Lung (tissue), 12 donors: ENCODE measurements around the gene NAALADL2. TPM values are rescaled to one million over a fixed set of nuclear protein-coding genes. Genes with fewer than 3 reads are reported as not detected.

ENCODE experiments used
- ATAC-seq: fragments of 200-7000 bp; cut with Tn5 transposase; one replicate; pipeline ENCODE4 v1.9.1; 2020; ENCODE audit warnings: moderate number of reproducible peaks; ENCODE audit not compliant: insufficient read depth, low FRiP score
- DNase-seq, 3 donors: peaks; one replicate each; pipeline ENCODE4 v3.0.0-alpha.2; 2013 to 2017
- H3K27ac ChIP-seq, 2 donors: one replicate each; pipeline ENCODE4 v1.5.1; 2013; ENCODE audit warnings: mild to moderate bottlenecking in 2 of 2, moderate library complexity in 2 of 2, control low read depth in 1 of 2, inconsistent platforms in 1 of 2, low read depth in 1 of 2, low read length in 1 of 2
- H3K27me3 ChIP-seq, 3 donors: one replicate each; pipeline ENCODE4 v1.5.1; 2013; ENCODE audit warnings: low read length in 2 of 3; ENCODE audit not compliant: control insufficient read depth in 3 of 3, insufficient read depth in 3 of 3
- H3K36me3 ChIP-seq, 4 donors: one replicate each; pipeline ENCODE4 v1.5.1; 2013; ENCODE audit warnings: low read length in 4 of 4, mild to moderate bottlenecking in 1 of 4, moderate library complexity in 1 of 4; ENCODE audit not compliant: control insufficient read depth in 4 of 4, insufficient read depth in 4 of 4
- H3K4me1 ChIP-seq, 5 donors: one replicate each; pipeline ENCODE4 v1.5.1; 2013; ENCODE audit warnings: low read length in 5 of 5, mild to moderate bottlenecking in 2 of 5, moderate library complexity in 1 of 5; ENCODE audit not compliant: control insufficient read depth in 5 of 5, insufficient read depth in 5 of 5
- H3K4me3 ChIP-seq: one replicate; pipeline ENCODE4 v1.5.1; 2013; ENCODE audit warnings: mild to moderate bottlenecking, control low read depth, moderate library complexity
- H3K9ac ChIP-seq, 2 donors: one replicate each; pipeline ENCODE4 v1.5.1; 2013; ENCODE audit warnings: low read length in 2 of 2, control low read depth in 1 of 2; ENCODE audit not compliant: insufficient read depth in 1 of 2
- H3K9me3 ChIP-seq, 4 donors: one replicate each; pipeline ENCODE4 v1.5.1; 2013; ENCODE audit warnings: low read length in 3 of 4, mild to moderate bottlenecking in 1 of 4, moderate library complexity in 1 of 4; ENCODE audit not compliant: control insufficient read depth in 4 of 4, insufficient read depth in 3 of 4
- whole genome bisulfite sequencing, 2 donors: extraction: QIAGEN DNeasy Blood & Tissue Kit; methylation state at CpG; one replicate each; pipeline ENCODE4 v1.1.7; 2013; 5-methylcytosine and 5-hydroxymethylcytosine counted together
- polyA plus RNA-seq, 2 donors: library from polyadenylated mRNA; stranded (reverse); fragments of 200-250 nt; gene quantifications; one replicate each; pipeline ENCODE4 v1.2.1, GENCODE V29; 2013
- total RNA-seq, 2 donors: library from RNA; depleted of rRNA in 1 of 2; stranded (reverse); fragments of >200 nt in 1 of 2; gene quantifications; one replicate each; pipeline ENCODE4 v1.2.1, GENCODE V29; 2014 to 2021
- TF ChIP-seq, protein P1 (sequence below): IDR thresholded peaks from 2 replicates; pipeline ENCODE4 v1.5.1; 2012; ENCODE audit warnings: mild to moderate bottlenecking; ENCODE audit errors: control extremely low read depth, extremely low read depth
- donor health status: control.
- donor health status: control.
- donor health status: Bipolar disorder and iron deficiency.
- donor health status: healthy.
- donor health status: DM: yes; HTN: yes; CAD: no.

NAALADL2 gene
- total and polyA plus RNA-seq, 4 donors = 0.49 to 46.7 (median 4.7) TPM

DNA sequence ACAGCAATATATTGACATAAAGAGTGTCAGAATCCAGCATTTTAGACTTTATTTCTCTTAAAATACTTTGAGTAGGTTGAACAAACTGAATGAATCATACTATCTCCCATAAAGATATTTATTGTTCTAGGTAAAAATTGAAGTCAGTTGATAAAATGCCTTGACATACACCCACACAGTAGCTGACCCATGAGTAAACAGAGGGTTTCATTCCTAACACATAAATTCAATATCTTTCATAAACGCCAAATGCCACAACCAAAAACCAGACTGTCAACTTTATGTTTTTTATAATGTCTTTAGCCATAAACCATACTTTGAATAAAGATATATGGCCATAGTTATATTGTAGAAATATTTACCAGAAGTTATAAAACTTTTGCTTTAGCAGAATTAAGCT lies 742.4 kb downstream of the NAALADL2 start:
- DNase-seq (no peak), ATAC-seq (no peak)
- TF ChIP-seq, protein P1, sequence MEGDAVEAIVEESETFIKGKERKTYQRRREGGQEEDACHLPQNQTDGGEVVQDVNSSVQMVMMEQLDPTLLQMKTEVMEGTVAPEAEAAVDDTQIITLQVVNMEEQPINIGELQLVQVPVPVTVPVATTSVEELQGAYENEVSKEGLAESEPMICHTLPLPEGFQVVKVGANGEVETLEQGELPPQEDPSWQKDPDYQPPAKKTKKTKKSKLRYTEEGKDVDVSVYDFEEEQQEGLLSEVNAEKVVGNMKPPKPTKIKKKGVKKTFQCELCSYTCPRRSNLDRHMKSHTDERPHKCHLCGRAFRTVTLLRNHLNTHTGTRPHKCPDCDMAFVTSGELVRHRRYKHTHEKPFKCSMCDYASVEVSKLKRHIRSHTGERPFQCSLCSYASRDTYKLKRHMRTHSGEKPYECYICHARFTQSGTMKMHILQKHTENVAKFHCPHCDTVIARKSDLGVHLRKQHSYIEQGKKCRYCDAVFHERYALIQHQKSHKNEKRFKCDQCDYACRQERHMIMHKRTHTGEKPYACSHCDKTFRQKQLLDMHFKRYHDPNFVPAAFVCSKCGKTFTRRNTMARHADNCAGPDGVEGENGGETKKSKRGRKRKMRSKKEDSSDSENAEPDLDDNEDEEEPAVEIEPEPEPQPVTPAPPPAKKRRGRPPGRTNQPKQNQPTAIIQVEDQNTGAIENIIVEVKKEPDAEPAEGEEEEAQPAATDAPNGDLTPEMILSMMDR = no peak
- Histone ChIP-seq H3K9ac (no peak overlapping the region), H3K27ac (no peak overlapping the region), H3K36me3 (no peaks in the 10 kb centered on the region), H3K4me1 (no peaks in the 10 kb centered on the region), H3K9me3 (no peaks in the 10 kb centered on the region), H3K27me3 (no peaks in the 10 kb centered on the region), H3K4me3 (no peak overlapping the region)
- 89 to 95% methylated on average over 1 of the region's 1 CpG for WGBS, 2 donors

DNA sequence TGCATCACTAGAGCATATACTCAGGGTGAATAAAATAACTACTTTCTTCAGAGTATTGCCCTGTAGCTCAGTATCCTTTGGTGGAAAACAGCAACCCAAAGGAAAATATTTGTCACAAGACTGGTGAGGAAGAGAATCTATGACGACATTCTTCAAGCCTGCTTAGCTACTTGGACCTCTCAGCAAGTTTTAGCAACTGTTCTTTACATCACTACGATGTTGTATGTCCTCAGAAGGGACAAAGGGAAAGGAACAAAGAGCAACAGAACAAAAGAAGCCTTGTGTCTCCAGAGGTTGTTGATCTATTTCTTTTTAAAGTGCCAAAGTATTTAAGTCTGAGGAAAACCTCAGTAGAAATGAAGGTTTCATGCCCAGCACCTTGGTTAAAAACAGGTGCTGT lies 746.7 kb downstream of the NAALADL2 start:
- Histone ChIP-seq H3K4me3 (no peak overlapping the region), H3K4me1 (no peaks in the 10 kb centered on the region), H3K27me3 (no peaks in the 10 kb centered on the region), H3K9ac (no peak overlapping the region), H3K9me3 (no peaks in the 10 kb centered on the region), H3K27ac (no peak overlapping the region), H3K36me3 (no peaks in the 10 kb centered on the region)
- DNase-seq (no peak), ATAC-seq (no peak)
- TF ChIP-seq, protein P1 = no peak
- WGBS, 2 donors = 71 to 74% methylated on average over 2 of the region's 2 CpGs

DNA sequence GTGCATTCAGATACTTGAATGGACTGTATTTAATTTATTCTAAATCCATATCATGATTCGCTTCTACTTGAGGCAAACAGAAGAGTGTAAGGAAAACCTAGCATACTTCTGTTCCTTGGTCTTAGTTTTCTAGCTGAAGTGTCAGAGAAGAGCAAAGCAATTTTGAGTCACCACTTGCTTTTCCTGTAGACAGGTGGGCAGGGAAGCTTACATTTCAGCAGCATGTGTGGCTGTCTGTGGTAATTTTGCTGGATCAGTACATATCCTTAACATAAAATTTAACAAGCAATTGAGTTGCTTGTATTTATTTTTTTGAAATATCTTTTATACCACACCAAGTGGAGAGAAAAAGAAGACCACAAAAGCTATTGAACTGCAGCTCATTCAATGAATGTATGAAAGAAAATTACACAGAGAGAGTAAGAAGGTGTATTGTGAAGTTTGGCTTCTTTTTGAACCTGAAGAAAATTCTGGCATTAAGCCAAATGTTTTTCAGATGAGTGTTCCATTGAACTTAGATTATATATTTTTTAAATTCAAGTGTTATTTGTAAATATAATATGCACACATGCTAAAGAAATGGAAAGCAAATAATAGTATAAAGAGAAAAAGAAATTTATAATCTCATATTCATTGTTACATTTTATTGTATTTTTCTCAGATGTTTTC lies 747.6 kb downstream of the NAALADL2 start:
- Histone ChIP-seq H3K27me3 (no peaks in the 10 kb centered on the region), H3K36me3 (no peaks in the 10 kb centered on the region), H3K4me1 (no peaks in the 10 kb centered on the region), H3K4me3 (no peak overlapping the region), H3K9me3 (no peaks in the 10 kb centered on the region), H3K9ac (no peak overlapping the region), H3K27ac (no peak overlapping the region)
- DNase-seq = no peak
- no peak for ATAC-seq
- WGBS, 2 donors = 90 to 94% methylated on average over 1 of the region's 1 CpG
- TF ChIP-seq, protein P1 = no peak

DNA sequence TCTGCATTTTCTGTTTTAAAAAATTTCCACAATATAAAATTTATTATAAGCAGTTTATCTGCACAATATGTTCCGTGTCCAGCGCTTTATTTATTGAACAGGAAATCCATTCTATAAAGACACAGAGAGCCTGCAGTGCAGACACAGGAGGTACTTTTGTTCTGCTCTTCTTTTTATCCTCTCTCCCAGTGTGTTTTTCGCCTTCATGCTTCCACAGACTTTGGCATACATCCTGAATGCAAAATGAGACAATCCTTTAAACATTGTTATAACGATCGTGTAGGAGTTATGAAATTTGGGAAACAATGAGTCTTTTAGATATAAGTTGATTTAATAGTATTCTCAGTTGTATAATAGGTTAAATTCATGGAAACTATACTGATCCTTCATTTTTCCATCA lies 749.2 kb downstream of the NAALADL2 start:
- TF ChIP-seq, protein P1 = no peak
- Histone ChIP-seq H3K4me3 (no peak overlapping the region), H3K9ac (no peak overlapping the region), H3K27me3 (no peaks in the 10 kb centered on the region), H3K36me3 (no peaks in the 10 kb centered on the region), H3K4me1 (no peaks in the 10 kb centered on the region), H3K27ac (no peak overlapping the region), H3K9me3 (no peaks in the 10 kb centered on the region)
- ATAC-seq (no peak), DNase-seq (no peak)
- WGBS, 2 donors = 81 to 85% methylated on average over 5 of the region's 5 CpGs
